HepG2 (cell line): Measurements from ENCODE around the gene RILP. TPM values are rescaled to one million over a fixed set of nuclear protein-coding genes. Genes with fewer than 3 reads are reported as not detected.

ENCODE experiments used
- ATAC-seq: fragments of 200-7000 bp; cut with Tn5 transposase; 3 replicates; pipeline ENCODE4 v1.9.1; 2020; ENCODE audit warnings: mild to moderate bottlenecking, moderate library complexity
- BruUV-seq: library from RNA; stranded (reverse); fragments of 400-500 nt; replicated peaks from 2 replicates; lab custom pipeline; 2021; lab: Mats Ljungman, UMichigan
- CTCF ChIA-PET: fragments of 300-600 bp; formaldehyde crosslinking; extraction: SDS; loops from one replicate; lab custom pipeline; 2021; ENCODE audit warnings: low total read pairs, inconsistent platforms, low intra/inter-chr PET ratio; lab: Yijun Ruan, JAX
- POLR2A ChIA-PET: fragments of 350-600 bp; sonication (Branson Sonifier 250); formaldehyde crosslinking; loops from one replicate; lab custom pipeline; 2020; ENCODE audit warnings: antibody characterized with exemption, inconsistent platforms; lab: Yijun Ruan, JAX
- DNase-seq: peaks from one replicate; pipeline ENCODE4 v3.0.0-alpha.2; 2015; ENCODE audit warnings: low spot score
- FAIRE-seq: peaks from 3 replicates; lab custom pipeline; 2011; peaks lifted over from hg19 to GRCh38; lab: Jason Lieb, UNC
- H2AFZ ChIP-seq: one replicate; pipeline ENCODE4 v1.6.1; 2011; ENCODE audit warnings: low read length, inconsistent platforms
- H3K27ac ChIP-seq: fragments of 300-600 bp; 3 replicates; pipeline ENCODE4 v1.8.0; 2011; ENCODE audit warnings: mixed run types, mild to moderate bottlenecking, mixed read lengths, low read length, inconsistent platforms; ENCODE audit not compliant: insufficient read depth; ENCODE audit errors: extremely low read length
- H3K27me3 ChIP-seq, 2 experiments: fragments of 200-600 bp in 1 of 2; 2 replicates in 1 of 2; 3 replicates in 1 of 2; pipeline versions ENCODE4 v1.6.0 to v1.8.0; 2011; ENCODE audit warnings: low read length in 2 of 2, mild to moderate bottlenecking in 2 of 2, moderate library complexity in 2 of 2, inconsistent platforms in 1 of 2; ENCODE audit not compliant: insufficient read depth in 2 of 2, control insufficient read depth in 1 of 2
- H3K36me3 ChIP-seq, 2 experiments: fragments of 200-600 bp in 1 of 2; replicated peaks in 1 of 2; 2 replicates in 1 of 2; 3 replicates in 1 of 2; pipeline versions ENCODE4 v1.5.1 to v1.8.0; 2011; ENCODE audit warnings: low read length in 2 of 2, inconsistent platforms in 1 of 2; ENCODE audit not compliant: insufficient read depth in 2 of 2, control insufficient read depth in 1 of 2
- H3K4me1 ChIP-seq: 2 replicates; pipeline ENCODE4 v1.5.1; 2012; ENCODE audit warnings: low read length, inconsistent platforms; ENCODE audit not compliant: insufficient read depth
- H3K4me2 ChIP-seq: 2 replicates; pipeline ENCODE4 v1.6.0; 2011; ENCODE audit warnings: low read depth, low read length, inconsistent platforms
- H3K4me3 ChIP-seq, 3 experiments: fragments of 200-600 bp in 1 of 3; sonication (generic), shearing (Covaris generic) in 1 of 3; replicated peaks in 1 of 3; 2 replicates each; pipeline ENCODE4 v1.5.1; 2011 to 2016; ENCODE audit warnings: low read length in 3 of 3, inconsistent platforms in 2 of 3, low read depth in 2 of 3, mild to moderate bottlenecking in 2 of 3, control low read depth in 1 of 3, mixed read lengths in 1 of 3; ENCODE audit not compliant: insufficient read depth in 1 of 3
- H3K79me2 ChIP-seq: one replicate; pipeline ENCODE4 v1.6.1; 2011; ENCODE audit warnings: low read length, inconsistent platforms; ENCODE audit not compliant: insufficient read depth
- H3K9ac ChIP-seq: 2 replicates; pipeline ENCODE4 v1.6.0; 2011; ENCODE audit warnings: mild to moderate bottlenecking, low read depth, low read length, inconsistent platforms; ENCODE audit not compliant: insufficient read depth
- H3K9me3 ChIP-seq: 2 replicates; pipeline ENCODE4 v1.5.1; 2012; ENCODE audit warnings: mild to moderate bottlenecking, low read length
- H4K20me1 ChIP-seq: 2 replicates; pipeline ENCODE4 v1.6.0; 2011; ENCODE audit warnings: inconsistent platforms, mild to moderate bottlenecking, low read length, moderate library complexity; ENCODE audit not compliant: insufficient read depth
- ARNT ChIP-seq: fragments of 450-650 bp; IDR thresholded peaks from 2 replicates; pipeline ENCODE4 v1.6.1; 2017
- ATM ChIP-seq: fragments of 450-650 bp; IDR thresholded peaks from 2 replicates; pipeline ENCODE4 v1.7.1; 2017; ENCODE audit warnings: mild to moderate bottlenecking, borderline replicate concordance
- CHCHD3 ChIP-seq: sonication (generic); formaldehyde crosslinking; IDR thresholded peaks from 2 replicates; pipeline ENCODE4 v1.8.0; 2022; ENCODE audit warnings: mild to moderate bottlenecking, missing genetic modification reagents, moderate library complexity
- FOXO1 ChIP-seq: sonication (generic); formaldehyde crosslinking; IDR thresholded peaks from 2 replicates; pipeline ENCODE4 v1.4.0; 2020; ENCODE audit warnings: missing genetic modification reagents
- HMGA1 ChIP-seq: sonication (generic); formaldehyde crosslinking; conservative IDR thresholded peaks from 2 replicates; pipeline ENCODE4 v1.4.0; 2020; ENCODE audit warnings: missing genetic modification reagents
- HOXA7 ChIP-seq: sonication (generic); formaldehyde crosslinking; IDR thresholded peaks from 2 replicates; pipeline ENCODE4 v1.8.1; 2022; ENCODE audit warnings: mild to moderate bottlenecking, missing genetic modification reagents, moderate library complexity
- PCBP1 ChIP-seq: fragments of 200-400 bp; formaldehyde crosslinking; IDR thresholded peaks from 2 replicates; pipeline ENCODE4 v1.6.1; 2017; ENCODE audit warnings: mild to moderate bottlenecking, low read depth, low read length, borderline replicate concordance
- SATB2 ChIP-seq: sonication (generic); formaldehyde crosslinking; IDR thresholded peaks from 2 replicates; pipeline ENCODE4 v1.5.0; 2020; ENCODE audit warnings: missing genetic modification reagents
- SMC3 ChIP-seq: IDR thresholded peaks from 2 replicates; pipeline ENCODE4 v1.6.1; 2011; ENCODE audit warnings: low read length, improper control_type of control experiment
- TCF12 ChIP-seq, 2 experiments: fragments of 450-650 bp in 1 of 2; sonication (generic) in 1 of 2; formaldehyde crosslinking in 1 of 2; IDR thresholded peaks; 2 replicates each; pipeline versions ENCODE4 v1.6.1 to v1.8.0; 2017 to 2022; ENCODE audit warnings: antibody characterized with exemption in 1 of 2, mild to moderate bottlenecking in 1 of 2, missing genetic modification reagents in 1 of 2, moderate library complexity in 1 of 2
- THAP11 ChIP-seq: IDR thresholded peaks from 2 replicates; pipeline ENCODE4 v1.6.1; 2016; ENCODE audit warnings: missing biosample characterization, missing genetic modification reagents
- ZFP36L2 ChIP-seq: sonication (generic); formaldehyde crosslinking; IDR thresholded peaks from 2 replicates; pipeline ENCODE4 v1.4.0; 2020; ENCODE audit warnings: missing genetic modification reagents
- ZFY ChIP-seq: sonication (generic); formaldehyde crosslinking; IDR thresholded peaks from 2 replicates; pipeline ENCODE4 v1.4.0; 2020; ENCODE audit warnings: missing genetic modification reagents
- ZNF629 ChIP-seq: sonication (generic); formaldehyde crosslinking; conservative IDR thresholded peaks from 2 replicates; pipeline ENCODE4 v1.5.0; 2020; ENCODE audit warnings: missing genetic modification reagents
- ZNF790 ChIP-seq: sonication (generic); formaldehyde crosslinking; IDR thresholded peaks from 2 replicates; pipeline ENCODE4 v1.8.0; 2022; ENCODE audit warnings: missing genetic modification reagents, mild to moderate bottlenecking, borderline replicate concordance
- ZNF83 ChIP-seq: sonication (generic); formaldehyde crosslinking; IDR thresholded peaks from 2 replicates; pipeline ENCODE4 v1.4.0; 2020; ENCODE audit warnings: missing genetic modification reagents, mild to moderate bottlenecking, borderline replicate concordance
- ZNF878 ChIP-seq: sonication (generic); formaldehyde crosslinking; IDR thresholded peaks from 2 replicates; pipeline ENCODE4 v1.8.1; 2023; ENCODE audit warnings: mild to moderate bottlenecking, missing genetic modification reagents, moderate library complexity
- ZSCAN25 ChIP-seq: sonication (generic); formaldehyde crosslinking; IDR thresholded peaks from 2 replicates; pipeline ENCODE4 v1.8.0; 2022; ENCODE audit warnings: mild to moderate bottlenecking, missing genetic modification reagents
- WGBS: methylation state at CpG from one replicate; pipeline ENCODE4 v1.1.6; 2017; ENCODE audit warnings: low lambda C conversion rate; 5-methylcytosine and 5-hydroxymethylcytosine counted together
- in situ Hi-C: cut with HindIII; loops from 2 replicates; pipeline ENCODE4 v1.10.0; 2017; ENCODE audit warnings: low pct_unique_long_range_greater_than_20kb; ENCODE audit not compliant: extremely low pct_ligation_motif_present
- intact Hi-C: fragments of 100-400 bp; cut with micrococcal nuclease; formaldehyde crosslinking; loops from one replicate; pipeline ENCODE4 v1.10.0; 2022; ENCODE audit not compliant: unreplicated experiment
- polyA plus RNA-seq, 8 experiments: library from polyadenylated mRNA; depleted of rRNA in 3 of 8; stranded (reverse) in 7 of 8; unstranded in 1 of 8; fragments of >200 nt; fragmentation: Illumina TruSeq in 4 of 8; extraction: Trizol in 4 of 8; gene quantifications; 2 replicates each; pipeline versions ENCODE4 v1.2.1 to v1.2.3, GENCODE V29; 2011 to 2016; ENCODE audit warnings: low read depth in 4 of 8, missing spikeins in 1 of 8, mixed read lengths in 1 of 8; ENCODE audit not compliant: insufficient read depth in 1 of 8
- total RNA-seq, 5 experiments: library from RNA; depleted of rRNA; stranded (reverse); fragments of >200 nt; fragmentation: Illumina TruSeq; extraction: Trizol; gene quantifications; 2 replicates each; pipeline ENCODE4 v1.2.3, GENCODE V29; 2016; ENCODE audit warnings: low read depth in 1 of 5
- TF ChIP-seq, protein P1 (sequence below): sonication (generic); formaldehyde crosslinking; IDR thresholded peaks from 2 replicates; pipeline ENCODE4 v1.4.0; 2020; ENCODE audit warnings: low read depth, mild to moderate bottlenecking, missing genetic modification reagents
- TF ChIP-seq, protein P2 (sequence below): IDR thresholded peaks from 2 replicates; pipeline ENCODE4 v1.6.1; 2016; ENCODE audit warnings: missing biosample characterization, missing genetic modification reagents, low read depth
- TF ChIP-seq, protein P3 (sequence below): sonication (generic); formaldehyde crosslinking; IDR thresholded peaks from 2 replicates; pipeline ENCODE4 v1.5.0; 2020; ENCODE audit warnings: mild to moderate bottlenecking, missing genetic modification reagents

RILP gene
- total and polyA plus RNA-seq, 2 of the 13 experiments (the other 11 are each of a cell fraction or from before 2014, with no cell fraction given), result 6.6 to 8.1 TPM

DNA sequence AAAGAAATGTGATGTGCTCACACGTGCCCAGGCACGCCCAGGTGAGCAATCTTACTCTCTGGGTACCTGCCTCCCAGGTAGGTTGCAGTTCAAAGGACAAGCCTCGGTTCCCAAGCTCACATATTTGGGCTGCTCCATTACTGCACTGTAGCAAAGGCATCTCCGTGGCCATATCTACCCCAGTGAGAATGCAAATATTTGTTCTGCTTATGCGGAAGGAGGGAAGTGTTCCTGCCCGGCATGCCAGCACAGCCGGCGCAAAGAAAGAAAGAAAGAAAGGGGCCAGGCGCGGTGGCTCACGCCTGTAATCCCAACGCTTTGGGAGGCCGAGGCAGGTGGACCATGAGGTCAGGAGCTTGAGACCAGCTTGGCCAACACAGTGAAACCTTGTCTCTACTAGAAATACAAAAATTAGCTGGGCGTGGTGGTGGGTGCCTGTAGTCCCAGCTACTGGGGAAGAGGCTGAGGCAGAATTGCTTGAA lies 51.8 kb downstream of the RILP start:
- intact Hi-C loops (loop anchor here (1.0 kb wide), 1 partner anchor 8 kb away; no protein-coding TSS in a partner anchor), in situ Hi-C loops (no loop called here)
- DNase-seq (peak; percentile 80), ATAC-seq (peak; percentile 91), FAIRE-seq (peak; percentile 85)
- BruUV-seq, result no TSS peak
- ChIA-PET CTCF (no interaction called here), POLR2A (interaction anchor here (0.7 to 2.4 kb wide), 17 partner anchors 8 to 229 kb away, joined by 3 to 7 read pairs (median 4); partner anchors contain the start of genes INPP5K, RILP, SCARF1 and SERPINF1)
- Histone ChIP-seq H4K20me1 (no peaks in the 10 kb centered on the region), H3K36me3 (no peaks in the 10 kb centered on the region; a peak in 2 of 5 replicates), H2AFZ (no peak overlapping the region), H3K79me2 (no peaks in the 10 kb centered on the region), H3K4me2 (peak overlapping the region; percentile 56), H3K27ac (peak overlapping the region; percentile 67), H3K27me3 (no peaks in the 10 kb centered on the region), H3K4me3 (no peak overlapping the region), H3K9ac (no peak overlapping the region; the same call in 1 of the 2 replicates), H3K4me1 (peaks cover 57% of the 10 kb centered on the region), H3K9me3 (peaks cover 7% of the 10 kb centered on the region; the same call in 1 of the 2 replicates)
- WGBS, result 2% methylated on average over 14 of the region's 14 CpGs
- TF ChIP-seq CHCHD3 (CRISPR knock-in tag) (no peak), PCBP1 (no peak), FOXO1 (CRISPR knock-in tag) (peak; percentile 66; the same call in 1 of the 2 replicates), ZNF629 (CRISPR knock-in tag) (no peak), ZNF790 (CRISPR knock-in tag) (no peak), ARNT (no peak), ZFP36L2 (no peak), ZSCAN25 (CRISPR knock-in tag) (no peak), HOXA7 (no peak), ZFY (CRISPR knock-in tag) (no peak; the same call in 1 of the 2 replicates), THAP11 (peak; percentile 54), HMGA1 (CRISPR knock-in tag) (no peak), SMC3 (no peak), ZNF878 (no peak), SATB2 (CRISPR knock-in tag) (no peak), ZNF83 (CRISPR knock-in tag) (no peak), TCF12 (IDR thresholded peaks at IDR 0.05) (no peak), TCF12 (CRISPR knock-in tag; IDR thresholded peaks at IDR 0.05) (no peak), ATM (no peak)
- TF ChIP-seq, protein P1, sequence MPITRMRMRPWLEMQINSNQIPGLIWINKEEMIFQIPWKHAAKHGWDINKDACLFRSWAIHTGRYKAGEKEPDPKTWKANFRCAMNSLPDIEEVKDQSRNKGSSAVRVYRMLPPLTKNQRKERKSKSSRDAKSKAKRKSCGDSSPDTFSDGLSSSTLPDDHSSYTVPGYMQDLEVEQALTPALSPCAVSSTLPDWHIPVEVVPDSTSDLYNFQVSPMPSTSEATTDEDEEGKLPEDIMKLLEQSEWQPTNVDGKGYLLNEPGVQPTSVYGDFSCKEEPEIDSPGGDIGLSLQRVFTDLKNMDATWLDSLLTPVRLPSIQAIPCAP (CRISPR knock-in tag), result no peak
- TF ChIP-seq, protein P2, sequence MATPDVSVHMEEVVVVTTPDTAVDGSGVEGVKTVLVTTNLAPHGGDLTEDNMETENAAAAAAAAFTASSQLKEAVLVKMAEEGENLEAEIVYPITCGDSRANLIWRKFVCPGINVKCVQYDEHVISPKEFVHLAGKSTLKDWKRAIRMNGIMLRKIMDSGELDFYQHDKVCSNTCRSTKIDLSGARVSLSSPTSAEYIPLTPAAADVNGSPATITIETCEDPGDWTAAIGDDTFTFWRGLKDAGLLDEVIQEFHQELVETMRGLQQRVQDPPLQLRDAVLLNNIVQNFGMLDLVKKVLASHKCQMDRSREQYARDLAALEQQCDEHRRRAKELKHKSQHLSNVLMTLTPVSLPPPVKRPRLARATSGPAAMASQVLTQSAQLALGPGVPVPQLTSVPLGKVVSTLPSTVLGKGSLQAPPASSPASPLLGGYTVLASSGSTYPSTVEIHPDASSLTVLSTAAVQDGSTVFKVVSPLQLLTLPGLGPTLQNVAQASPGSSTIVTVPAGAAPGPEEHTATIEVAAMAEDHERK (CRISPR knock-in tag), result no peak
- TF ChIP-seq, protein P3, sequence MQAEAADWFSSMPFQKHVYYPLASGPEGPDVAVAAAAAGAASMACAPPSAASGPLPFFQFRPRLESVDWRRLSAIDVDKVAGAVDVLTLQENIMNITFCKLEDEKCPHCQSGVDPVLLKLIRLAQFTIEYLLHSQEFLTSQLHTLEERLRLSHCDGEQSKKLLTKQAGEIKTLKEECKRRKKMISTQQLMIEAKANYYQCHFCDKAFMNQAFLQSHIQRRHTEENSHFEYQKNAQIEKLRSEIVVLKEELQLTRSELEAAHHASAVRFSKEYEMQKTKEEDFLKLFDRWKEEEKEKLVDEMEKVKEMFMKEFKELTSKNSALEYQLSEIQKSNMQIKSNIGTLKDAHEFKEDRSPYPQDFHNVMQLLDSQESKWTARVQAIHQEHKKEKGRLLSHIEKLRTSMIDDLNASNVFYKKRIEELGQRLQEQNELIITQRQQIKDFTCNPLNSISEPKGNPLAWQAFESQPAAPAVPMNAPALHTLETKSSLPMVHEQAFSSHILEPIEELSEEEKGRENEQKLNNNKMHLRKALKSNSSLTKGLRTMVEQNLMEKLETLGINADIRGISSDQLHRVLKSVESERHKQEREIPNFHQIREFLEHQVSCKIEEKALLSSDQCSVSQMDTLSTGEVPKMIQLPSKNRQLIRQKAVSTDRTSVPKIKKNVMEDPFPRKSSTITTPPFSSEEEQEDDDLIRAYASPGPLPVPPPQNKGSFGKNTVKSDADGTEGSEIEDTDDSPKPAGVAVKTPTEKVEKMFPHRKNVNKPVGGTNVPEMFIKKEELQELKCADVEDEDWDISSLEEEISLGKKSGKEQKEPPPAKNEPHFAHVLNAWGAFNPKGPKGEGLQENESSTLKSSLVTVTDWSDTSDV (CRISPR knock-in tag), result no peak
